ENCODE measurements around the gene OR51A4. TPM values are rescaled to one million over a fixed set of nuclear protein-coding genes. Genes with fewer than 3 reads are reported as not detected.

The OR51A4 gene
- total RNA-seq, 1 donor from 2014 or later = not detected

GRCh38 chr11:4979036-4979435 lies 31.6 kb upstream of the OR51A4 start:
- H3K27me3 Mint-ChIP-seq (ENCODE audit: low read depth, unreplicated experiment) = no peaks in the 10 kb centered on the region
- Histone ChIP-seq H3K9ac (ENCODE audit: low read length) (no peak overlapping the region), H3K4me2 (ENCODE audit: low read length) (no peak overlapping the region), H3K79me2 (ENCODE audit: insufficient read depth, low read length) (no peaks in the 10 kb centered on the region), H3K4me1 (ENCODE audit: insufficient read depth, low read length) (no peaks in the 10 kb centered on the region), H4K20me1 (ENCODE audit: insufficient read depth, low read length) (no peaks in the 10 kb centered on the region), H2AFZ (ENCODE audit: low read depth, low read length) (no peak overlapping the region), H3K36me3 (ENCODE audit: insufficient read depth, low read length) (no peaks in the 10 kb centered on the region), H3K27ac (ENCODE audit: low read depth, low read length) (no peak overlapping the region), H3K27me3 (ENCODE audit: insufficient read depth, low read length) (no peaks in the 10 kb centered on the region), H3K9me3 (ENCODE audit: insufficient read depth, low read depth, low read length) (no peaks in the 10 kb centered on the region), H3K4me3 (ENCODE audit: insufficient read depth, low read depth, low read length) (no peak overlapping the region)
- H3K9me3 Mint-ChIP-seq (ENCODE audit: unreplicated experiment) = peaks cover 2% of the 10 kb centered on the region
- no peak for TF ChIP-seq EZH2 (IDR thresholded peaks at IDR 0.05; ENCODE audit: insufficient read depth, low read length)
- DNase-seq (ENCODE audit: low read depth) (no peak), FAIRE-seq (no peak)
- H3K4me3 Mint-ChIP-seq (ENCODE audit: unreplicated experiment) = no peak overlapping the region
- no peak overlapping the region for H3K27ac Mint-ChIP-seq (ENCODE audit: unreplicated experiment)
- no peaks in the 10 kb centered on the region for H3K36me3 Mint-ChIP-seq (ENCODE audit: low read depth, unreplicated experiment)
- no peaks in the 10 kb centered on the region for H3K4me1 Mint-ChIP-seq (ENCODE audit: low read depth, unreplicated experiment)

GRCh38 chr11:4975436-4975835 lies 28.0 kb upstream of the OR51A4 start:
- Histone ChIP-seq H2AFZ (ENCODE audit: low read depth, low read length) (no peak overlapping the region), H4K20me1 (ENCODE audit: insufficient read depth, low read length) (no peaks in the 10 kb centered on the region), H3K9ac (ENCODE audit: low read length) (no peak overlapping the region), H3K79me2 (ENCODE audit: insufficient read depth, low read length) (no peaks in the 10 kb centered on the region), H3K4me2 (ENCODE audit: low read length) (no peak overlapping the region), H3K27me3 (ENCODE audit: insufficient read depth, low read length) (no peaks in the 10 kb centered on the region), H3K9me3 (ENCODE audit: insufficient read depth, low read depth, low read length) (no peaks in the 10 kb centered on the region), H3K4me3 (ENCODE audit: insufficient read depth, low read depth, low read length) (no peak overlapping the region), H3K36me3 (ENCODE audit: insufficient read depth, low read length) (no peaks in the 10 kb centered on the region), H3K4me1 (ENCODE audit: insufficient read depth, low read length) (no peaks in the 10 kb centered on the region), H3K27ac (ENCODE audit: low read depth, low read length) (no peak overlapping the region)
- no peak for DNase-seq (ENCODE audit: low read depth)
- no peaks in the 10 kb centered on the region for H3K4me1 Mint-ChIP-seq (ENCODE audit: low read depth, unreplicated experiment)
- H3K9me3 Mint-ChIP-seq (ENCODE audit: unreplicated experiment) = peaks cover 2% of the 10 kb centered on the region
- no peaks in the 10 kb centered on the region for H3K36me3 Mint-ChIP-seq (ENCODE audit: low read depth, unreplicated experiment)
- H3K27ac Mint-ChIP-seq (ENCODE audit: unreplicated experiment) = no peak overlapping the region
- no peaks in the 10 kb centered on the region for H3K27me3 Mint-ChIP-seq (ENCODE audit: low read depth, unreplicated experiment)
- no peak for TF ChIP-seq CTCF (IDR thresholded peaks at IDR 0.05; ENCODE audit: insufficient read depth, low read depth, low read length)
- no peak for TF ChIP-seq EZH2 (IDR thresholded peaks at IDR 0.05; ENCODE audit: insufficient read depth, low read length)
- no peak for FAIRE-seq
- no peak overlapping the region for H3K4me3 Mint-ChIP-seq (ENCODE audit: unreplicated experiment)

- TF ChIP-seq CTCF (IDR thresholded peaks at IDR 0.05; ENCODE audit: insufficient read depth, low read depth, low read length) = no peak
- no peak for TF ChIP-seq EZH2 (IDR thresholded peaks at IDR 0.05; ENCODE audit: insufficient read depth, low read length)
- Histone ChIP-seq H3K4me2 (ENCODE audit: low read length) (no peak overlapping the region), H3K36me3 (ENCODE audit: insufficient read depth, low read length) (no peaks in the 10 kb centered on the region), H3K4me1 (ENCODE audit: insufficient read depth, low read length) (no peaks in the 10 kb centered on the region), H2AFZ (ENCODE audit: low read depth, low read length) (no peak overlapping the region), H3K9me3 (ENCODE audit: insufficient read depth, low read depth, low read length) (no peaks in the 10 kb centered on the region), H3K27ac (ENCODE audit: low read depth, low read length) (no peak overlapping the region), H4K20me1 (ENCODE audit: insufficient read depth, low read length) (no peaks in the 10 kb centered on the region), H3K9ac (ENCODE audit: low read length) (no peak overlapping the region), H3K4me3 (ENCODE audit: insufficient read depth, low read depth, low read length) (no peak overlapping the region), H3K27me3 (ENCODE audit: insufficient read depth, low read length) (no peaks in the 10 kb centered on the region), H3K79me2 (ENCODE audit: insufficient read depth, low read length) (no peaks in the 10 kb centered on the region)
- H3K36me3 Mint-ChIP-seq (ENCODE audit: low read depth, unreplicated experiment) = no peaks in the 10 kb centered on the region
- H3K4me3 Mint-ChIP-seq (ENCODE audit: unreplicated experiment) = no peak overlapping the region
- H3K27me3 Mint-ChIP-seq (ENCODE audit: low read depth, unreplicated experiment) = no peaks in the 10 kb centered on the region
- no peaks in the 10 kb centered on the region for H3K9me3 Mint-ChIP-seq (ENCODE audit: unreplicated experiment)
- no peaks in the 10 kb centered on the region for H3K4me1 Mint-ChIP-seq (ENCODE audit: low read depth, unreplicated experiment)
- no peak for DNase-seq (ENCODE audit: low read depth)
- no peak overlapping the region for H3K27ac Mint-ChIP-seq (ENCODE audit: unreplicated experiment)
- no peak for FAIRE-seq
Measured at GRCh38 chr11:4962816-4963215, 15.4 kb upstream of the OR51A4 start.
